SK-N-SH treated with all-trans-retinoic acid at 6 μM for 48 hours (cell line): ENCODE measurements around the gene CDKN2AIP.

Source experiments
- GLIS3 ChIP-seq: fragments of 250-450 bp; sonication (Bioruptor Pico); IDR thresholded peaks from 2 replicates; pipeline ENCODE4 v1.5.0; 2020; ENCODE audit warnings: mild to moderate bottlenecking, moderate library complexity
- TF ChIP-seq, protein P1 (sequence below): fragments of 250-450 bp; sonication (Bioruptor Pico); IDR thresholded peaks from 2 replicates; pipeline ENCODE4 v1.5.0; 2020; ENCODE audit warnings: mild to moderate bottlenecking, moderate library complexity

DNA sequence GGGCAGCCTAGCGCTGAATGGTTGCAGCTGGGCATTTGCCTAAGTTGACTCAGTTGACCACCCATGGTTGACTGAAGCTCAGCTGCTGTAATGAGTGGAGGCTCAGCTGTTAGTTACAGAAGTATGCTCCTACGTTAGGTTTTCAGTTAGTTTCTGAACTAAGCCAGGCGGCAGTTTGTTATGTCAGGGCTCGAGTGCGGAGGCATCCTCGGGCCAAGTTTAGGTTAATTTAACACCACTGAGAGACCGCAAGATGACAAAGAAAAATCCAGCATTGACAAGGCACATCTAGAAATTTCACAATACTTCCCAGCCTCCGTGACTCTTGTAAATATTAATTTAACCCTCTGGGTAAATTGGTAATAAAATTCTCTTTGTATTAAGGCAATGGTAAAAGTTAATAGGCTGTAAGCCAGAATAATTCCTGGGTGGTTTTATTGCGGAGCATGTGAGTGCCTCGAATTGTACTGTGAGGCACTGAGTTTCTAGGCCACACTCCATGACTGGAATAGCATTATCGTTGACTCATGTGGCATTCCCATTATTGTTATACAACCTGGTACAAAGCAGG lies 33.1 kb upstream of the CDKN2AIP start:
- TF ChIP-seq, protein P1, sequence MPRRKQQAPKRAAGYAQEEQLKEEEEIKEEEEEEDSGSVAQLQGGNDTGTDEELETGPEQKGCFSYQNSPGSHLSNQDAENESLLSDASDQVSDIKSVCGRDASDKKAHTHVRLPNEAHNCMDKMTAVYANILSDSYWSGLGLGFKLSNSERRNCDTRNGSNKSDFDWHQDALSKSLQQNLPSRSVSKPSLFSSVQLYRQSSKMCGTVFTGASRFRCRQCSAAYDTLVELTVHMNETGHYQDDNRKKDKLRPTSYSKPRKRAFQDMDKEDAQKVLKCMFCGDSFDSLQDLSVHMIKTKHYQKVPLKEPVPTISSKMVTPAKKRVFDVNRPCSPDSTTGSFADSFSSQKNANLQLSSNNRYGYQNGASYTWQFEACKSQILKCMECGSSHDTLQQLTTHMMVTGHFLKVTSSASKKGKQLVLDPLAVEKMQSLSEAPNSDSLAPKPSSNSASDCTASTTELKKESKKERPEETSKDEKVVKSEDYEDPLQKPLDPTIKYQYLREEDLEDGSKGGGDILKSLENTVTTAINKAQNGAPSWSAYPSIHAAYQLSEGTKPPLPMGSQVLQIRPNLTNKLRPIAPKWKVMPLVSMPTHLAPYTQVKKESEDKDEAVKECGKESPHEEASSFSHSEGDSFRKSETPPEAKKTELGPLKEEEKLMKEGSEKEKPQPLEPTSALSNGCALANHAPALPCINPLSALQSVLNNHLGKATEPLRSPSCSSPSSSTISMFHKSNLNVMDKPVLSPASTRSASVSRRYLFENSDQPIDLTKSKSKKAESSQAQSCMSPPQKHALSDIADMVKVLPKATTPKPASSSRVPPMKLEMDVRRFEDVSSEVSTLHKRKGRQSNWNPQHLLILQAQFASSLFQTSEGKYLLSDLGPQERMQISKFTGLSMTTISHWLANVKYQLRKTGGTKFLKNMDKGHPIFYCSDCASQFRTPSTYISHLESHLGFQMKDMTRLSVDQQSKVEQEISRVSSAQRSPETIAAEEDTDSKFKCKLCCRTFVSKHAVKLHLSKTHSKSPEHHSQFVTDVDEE (CRISPR knock-in tag): no peak
- no peak for TF ChIP-seq GLIS3
